Adrenal gland (tissue), 12 donors: ENCODE data around the gene NAT10. TPM values are rescaled to one million over a fixed set of nuclear protein-coding genes. Genes with fewer than 3 reads are reported as not detected.

Source experiments
- DNase-seq, 7 donors: peaks; one replicate each; pipeline ENCODE4 v3.0.0-alpha.2; 2019 to 2020
- H3K27ac ChIP-seq, 5 donors: fragments of 200-600 bp; sonication (generic) in 4 of 5; 1 replicate in 3 of 5; 2 replicates in 2 of 5; pipeline versions ENCODE4 v1.5.1 to v1.8.0; 2016 to 2020; ENCODE audit warnings: mild to moderate bottlenecking in 1 of 5
- H3K27me3 ChIP-seq: fragments of 200-600 bp; 2 replicates; pipeline ENCODE4 v1.8.0; 2021
- H3K36me3 ChIP-seq, 2 donors: fragments of 200-600 bp; replicated peaks in 1 of 2; 1 replicate in 1 of 2; 2 replicates in 1 of 2; pipeline versions ENCODE4 v1.5.1 to v1.8.0; 2018 to 2022
- H3K4me1 ChIP-seq, 2 donors: fragments of 200-600 bp; replicated peaks in 1 of 2; 1 replicate in 1 of 2; 2 replicates in 1 of 2; pipeline versions ENCODE4 v1.5.1 to v1.8.0; 2018 to 2021
- H3K4me3 ChIP-seq, 4 donors: fragments of 200-600 bp; sonication (generic) in 3 of 4; one replicate each; pipeline ENCODE4 v1.5.1; 2016 to 2018
- H3K9me3 ChIP-seq, 3 donors: fragments of 200-600 bp; sonication (generic) in 1 of 3; replicated peaks in 1 of 3; 1 replicate in 2 of 3; 2 replicates in 1 of 3; pipeline versions ENCODE4 v1.5.1 to v1.8.0; 2016 to 2021
- CTCF ChIP-seq, 6 experiments: fragments of 450-650 bp in 4 of 6; fragments of 200-600 bp in 2 of 6; sonication (generic) in 1 of 6; IDR thresholded peaks; 1 replicate in 5 of 6; 2 replicates in 1 of 6; pipeline versions ENCODE4 v1.5.1 to v1.8.0; 2016 to 2021; ENCODE audit warnings: antibody characterized with exemption in 6 of 6, mild to moderate bottlenecking in 2 of 6, moderate library complexity in 1 of 6
- POLR2A ChIP-seq, 2 donors: fragments of 450-650 bp; IDR thresholded peaks; one replicate each; pipeline ENCODE4 v1.6.1; 2017; ENCODE audit warnings: antibody characterized with exemption in 2 of 2, mild to moderate bottlenecking in 2 of 2, moderate library complexity in 1 of 2
- WGBS, 4 donors: extraction: QIAGEN DNeasy Blood & Tissue Kit in 2 of 4; methylation state at CpG; one replicate each; pipeline versions ENCODE4 v1.1.5 to v1.1.7; 2013 to 2017; 5-methylcytosine and 5-hydroxymethylcytosine counted together
- intact Hi-C, 2 donors: fragments of 100-400 bp; cut with DNase I; formaldehyde crosslinking; loops; one replicate each; pipeline versions ENCODE4 v1.14.1 to v1.15.0; 2022 to 2023
- polyA plus RNA-seq, 3 donors: library from polyadenylated mRNA; stranded (reverse); fragments of 200-250 nt in 2 of 3; fragments of 350-450 nt in 1 of 3; fragmentation: Illumina TruSeq in 1 of 3; extraction: RNeasy Lipid Tissue Mini Kit (QIAGEN cat#74804) in 1 of 3; gene quantifications; one replicate each; pipeline ENCODE4 v1.2.3, GENCODE V29; 2013 to 2014
- total RNA-seq, 9 donors: library from RNA; depleted of rRNA in 4 of 9; stranded (reverse); fragments of >200 nt in 4 of 9; fragments of 120-200 nt in 1 of 9; fragmentation: NEBNext Ultra II Directional in 1 of 9; extraction: Animal tissue kit (Norgen Biotek cat#: 25700) in 1 of 9; gene quantifications; one replicate each; pipeline versions ENCODE4 v1.1.0 to v1.2.4, GENCODE V29; 2013 to 2023
- donor health status: healthy with polysubstance abuse.
- donor health status: Bipolar disorder and iron deficiency.
- donor health status: DM: yes; HTN: yes; CAD: no.
- donor health status: DM: no; HTN: no; CAD: no.
- donor health status: DM: no; HTN: no; CAD: no.
- donor health status: DM: yes; HTN: yes; CAD: no.

NAT10 gene
- total and polyA plus RNA-seq, 12 donors, result 16.8 to 65.2 (median 45.5) TPM

- Histone ChIP-seq H3K36me3 (peaks cover 0 to 93% of the 10 kb centered on the region in 2 donors), H3K9me3 (no peaks in the 10 kb centered on the region), H3K4me3 (no peak overlapping the region), H3K27me3 (no peaks in the 10 kb centered on the region), H3K27ac (no peak overlapping the region), H3K4me1 (peaks cover 0 to 2% of the 10 kb centered on the region in 2 donors)
- WGBS, 4 donors, result 94 to 98% (median 97%) methylated on average over 4 of the region's 4 CpGs
- TF ChIP-seq CTCF (IDR thresholded peaks at IDR 0.05) (no peak), POLR2A (IDR thresholded peaks at IDR 0.05) (no peak)
- intact Hi-C loops, result no loop called here
- no peak for DNase-seq
Observed at GRCh38 chr11:34120651-34121050, 15.2 kb downstream of the NAT10 start.

- H3K4me1 ChIP-seq, result no peaks in the 10 kb centered on the region
- peaks cover 0 to 92% of the 10 kb centered on the region in 2 donors for H3K36me3 ChIP-seq
- no peak for TF ChIP-seq POLR2A (IDR thresholded peaks at IDR 0.05)
- no peak for TF ChIP-seq CTCF (IDR thresholded peaks at IDR 0.05)
- H3K27me3 ChIP-seq, result no peaks in the 10 kb centered on the region
- no peak overlapping the region for H3K27ac ChIP-seq
- H3K9me3 ChIP-seq, result no peaks in the 10 kb centered on the region
- intact Hi-C loops, result no loop called here
- H3K4me3 ChIP-seq, result no peak overlapping the region
- WGBS, 4 donors, result 82 to 93% (median 87%) methylated on average over 4 of the region's 4 CpGs
- no peak for DNase-seq
Observed at GRCh38 chr11:34124885-34125668, 19.6 kb downstream of the NAT10 start.

- Histone ChIP-seq H3K27ac (no peak overlapping the region), H3K27me3 (no peaks in the 10 kb centered on the region), H3K4me3 (no peak overlapping the region), H3K36me3 (peaks cover 0 to 92% of the 10 kb centered on the region in 2 donors), H3K9me3 (no peaks in the 10 kb centered on the region), H3K4me1 (no peaks in the 10 kb centered on the region)
- no peak for DNase-seq
- WGBS, 4 donors, result 88 to 91% (median 90%) methylated on average over 11 to 12 of the region's 12 CpGs
- TF ChIP-seq POLR2A (IDR thresholded peaks at IDR 0.05) (no peak), CTCF (IDR thresholded peaks at IDR 0.05) (no peak)
- intact Hi-C loops, result no loop called here
Observed at GRCh38 chr11:34126959-34127848, 21.8 kb downstream of the NAT10 start.

- Histone ChIP-seq H3K27ac (no peak overlapping the region), H3K9me3 (no peaks in the 10 kb centered on the region), H3K36me3 (peaks cover 0 to 92% of the 10 kb centered on the region in 2 donors), H3K4me3 (no peak overlapping the region), H3K27me3 (no peaks in the 10 kb centered on the region), H3K4me1 (no peaks in the 10 kb centered on the region)
- TF ChIP-seq POLR2A (IDR thresholded peaks at IDR 0.05) (no peak), CTCF (IDR thresholded peaks at IDR 0.05) (no peak)
- DNase-seq, result no peak
- intact Hi-C loops, result no loop called here
- 95 to 99% (median 97%) methylated on average over 3 of the region's 3 CpGs for WGBS, 4 donors
Observed at GRCh38 chr11:34128824-34129223, 23.4 kb downstream of the NAT10 start.
